Hepatocyte (in vitro differentiated cells): ENCODE results near the gene SLC45A2.
"Not testable (repeated sequence)": the region's sequence is repeated elsewhere in the genome, so short reads cannot be mapped to it uniquely, and the experiment has no call there.

Source experiments
- EZH2 ChIP-seq: fragments of 200-600 bp; sonication (generic); IDR thresholded peaks from 2 replicates; pipeline ENCODE4 v1.6.1; 2016; ENCODE audit warnings: antibody characterized with exemption, mild to moderate bottlenecking, borderline replicate concordance
- EZH2phosphoT487 ChIP-seq: fragments of 200-600 bp; sonication (generic); IDR thresholded peaks from one replicate; pipeline ENCODE4 v1.6.1; 2018; ENCODE audit warnings: antibody characterized with exemption, mild to moderate bottlenecking, low read depth, moderate library complexity; ENCODE audit not compliant: unreplicated experiment, severe bottlenecking

- TF ChIP-seq EZH2phosphoT487, EZH2: not testable (repeated sequence)
Observed at GRCh38 chr5:34010146-34010545, 25.7 kb upstream of the SLC45A2 start.
